NCI-H2107 treated with DMSO at 0.1 percent for 48 hours (cell line): ENCODE measurements around the gene ARL4A.
"Not testable (repeated sequence)": the region's sequence is repeated elsewhere in the genome, so short reads cannot be mapped to it uniquely, and the experiment has no call there.

Source experiments
- DNase-seq: peaks from one replicate; lab custom pipeline; 2025; ENCODE audit not compliant: unreplicated experiment; lab: John Stamatoyannopoulos, UW

The ARL4A gene, protein sequence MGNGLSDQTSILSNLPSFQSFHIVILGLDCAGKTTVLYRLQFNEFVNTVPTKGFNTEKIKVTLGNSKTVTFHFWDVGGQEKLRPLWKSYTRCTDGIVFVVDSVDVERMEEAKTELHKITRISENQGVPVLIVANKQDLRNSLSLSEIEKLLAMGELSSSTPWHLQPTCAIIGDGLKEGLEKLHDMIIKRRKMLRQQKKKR

DNA sequence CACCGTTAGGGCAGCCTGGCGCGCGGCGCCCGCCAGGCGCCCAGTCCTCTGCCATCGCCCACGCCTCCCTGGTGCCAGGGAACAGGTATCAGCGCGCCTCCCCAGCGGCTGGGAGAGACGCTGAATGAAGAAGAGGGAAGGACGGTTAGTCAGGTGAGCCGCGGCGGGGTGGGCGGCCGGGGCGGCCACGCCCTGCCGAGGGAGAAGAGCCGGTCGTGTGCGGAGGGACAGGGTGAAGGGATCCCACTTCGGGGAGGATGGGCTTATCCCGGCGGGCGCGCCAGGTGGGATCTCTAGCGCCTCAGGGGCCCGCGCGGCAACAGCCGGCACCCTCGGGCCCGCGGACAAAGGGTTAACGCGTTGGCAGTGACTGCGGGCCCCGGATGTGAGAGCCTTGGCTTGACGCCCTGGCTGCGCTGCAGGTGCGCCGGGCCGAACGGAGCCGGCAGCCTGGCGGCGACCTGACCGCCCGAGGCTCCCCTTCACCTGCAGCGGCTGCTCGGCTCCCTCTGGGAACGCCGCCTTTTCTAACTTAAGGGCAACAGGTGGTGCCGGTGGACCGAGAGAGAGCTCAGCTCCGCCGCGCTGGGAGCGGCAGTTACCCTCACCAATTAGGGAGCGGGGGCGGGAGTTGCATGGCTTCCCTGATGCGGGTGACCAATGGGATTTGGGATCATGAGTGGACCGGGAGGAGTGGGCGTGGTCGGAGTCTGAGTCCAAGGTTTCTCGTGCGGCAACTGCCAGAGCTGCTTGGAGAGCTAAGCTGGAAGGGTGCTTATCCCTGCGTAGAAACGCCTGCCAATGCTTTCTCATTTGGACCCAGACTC lies at the start of gene ARL4A:
Gene ARL4A, plus strand, starts transcription at position 743 of the 827 bp plus-strand sequence. CDS start 622 bp downstream, outside the sequence.
- DNase-seq, result peak; percentile 98

DNA sequence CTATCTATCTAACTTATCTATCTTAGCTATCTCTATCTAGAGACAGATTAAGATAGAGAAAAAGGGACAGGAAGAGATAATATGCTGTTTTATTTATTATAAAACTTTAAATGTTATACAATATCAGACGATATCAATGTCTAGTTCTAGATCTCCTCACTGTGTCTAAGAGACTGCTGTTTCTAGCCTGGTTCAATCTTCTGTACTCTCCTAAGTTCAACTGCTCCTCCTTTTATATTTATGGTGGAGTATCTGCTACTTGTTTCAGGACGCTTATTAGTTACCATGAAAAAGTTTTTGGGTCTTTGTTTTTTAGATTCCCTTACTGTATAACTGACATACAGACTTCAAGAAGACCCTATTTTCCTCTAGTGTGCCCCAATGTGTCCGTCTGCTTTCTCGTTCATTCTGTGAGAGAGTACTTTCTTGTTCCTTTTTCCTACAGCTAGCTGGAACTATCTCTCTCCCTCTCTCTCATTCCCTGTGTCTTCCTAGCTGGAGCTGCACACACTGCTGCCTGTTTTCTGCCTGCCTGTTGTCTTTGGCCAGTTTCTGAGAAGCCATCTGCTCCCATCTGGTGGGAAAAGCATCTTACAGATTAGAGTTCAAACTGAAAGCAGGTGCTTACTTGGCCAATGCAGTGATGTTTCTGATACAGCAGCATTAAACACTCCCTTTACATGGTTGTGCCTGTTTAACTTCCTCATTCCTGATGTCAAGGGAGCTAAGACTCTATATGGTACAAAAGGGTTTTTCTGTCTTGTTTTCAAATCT lies 49.4 kb upstream of the ARL4A start:
- no peak for DNase-seq

GRCh38 chr7:12638851-12639456 lies 48.5 kb upstream of the ARL4A start:
- DNase-seq, result peak; percentile 56

- no peak for DNase-seq
These were observed 46.9 kb upstream of the ARL4A start for GRCh38 chr7:12640299-12641096.

GRCh38 chr7:12641196-12641595 lies 46.2 kb upstream of the ARL4A start:
- no peak for DNase-seq

- DNase-seq, result no peak
These were observed 44.9 kb upstream of the ARL4A start for GRCh38 chr7:12642508-12642907.

GRCh38 chr7:12643001-12643643 lies 44.3 kb upstream of the ARL4A start:
- DNase-seq, result no peak

DNA sequence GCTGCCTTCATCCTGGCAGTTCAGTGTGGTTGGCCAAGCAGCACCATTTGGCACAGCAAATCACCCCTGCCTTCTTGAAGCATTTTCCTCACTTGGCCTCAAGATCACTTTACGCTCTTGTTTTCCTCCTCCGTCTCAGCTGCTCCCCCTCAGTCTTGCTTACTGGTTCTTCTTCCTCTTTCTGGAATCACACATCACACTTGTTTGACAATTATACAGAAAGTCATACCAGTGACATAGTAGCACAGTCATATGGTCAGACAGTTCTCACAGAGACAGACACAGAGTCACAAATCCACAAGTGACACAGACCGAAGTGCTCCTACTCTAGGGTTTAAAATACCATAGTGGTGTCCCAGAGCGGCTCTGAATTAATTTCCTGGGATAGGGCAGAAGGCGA lies 43.8 kb upstream of the ARL4A start:
- no peak for DNase-seq

DNA sequence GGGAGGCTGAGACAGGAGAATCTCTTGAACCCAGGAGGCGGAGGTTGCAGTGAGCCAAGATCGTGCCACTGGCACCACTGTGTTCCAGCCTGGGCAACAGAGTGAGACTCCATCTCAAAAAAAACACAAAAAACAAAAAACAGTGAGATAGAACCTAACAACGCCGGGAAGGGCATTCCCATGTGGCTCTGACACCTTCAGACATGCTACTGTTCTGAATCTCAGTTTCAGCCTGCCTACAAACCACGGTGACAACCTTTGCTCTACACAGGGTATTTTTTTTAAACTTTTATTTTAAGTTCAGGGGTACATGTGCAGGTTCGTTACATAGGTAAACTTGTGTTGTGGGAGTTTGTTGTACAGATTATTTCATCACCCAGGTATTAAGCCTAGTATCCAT lies 42.2 kb upstream of the ARL4A start:
- DNase-seq, result not testable (repeated sequence)

GRCh38 chr7:12646139-12646538 lies 41.3 kb upstream of the ARL4A start:
- DNase-seq, result no peak

DNA sequence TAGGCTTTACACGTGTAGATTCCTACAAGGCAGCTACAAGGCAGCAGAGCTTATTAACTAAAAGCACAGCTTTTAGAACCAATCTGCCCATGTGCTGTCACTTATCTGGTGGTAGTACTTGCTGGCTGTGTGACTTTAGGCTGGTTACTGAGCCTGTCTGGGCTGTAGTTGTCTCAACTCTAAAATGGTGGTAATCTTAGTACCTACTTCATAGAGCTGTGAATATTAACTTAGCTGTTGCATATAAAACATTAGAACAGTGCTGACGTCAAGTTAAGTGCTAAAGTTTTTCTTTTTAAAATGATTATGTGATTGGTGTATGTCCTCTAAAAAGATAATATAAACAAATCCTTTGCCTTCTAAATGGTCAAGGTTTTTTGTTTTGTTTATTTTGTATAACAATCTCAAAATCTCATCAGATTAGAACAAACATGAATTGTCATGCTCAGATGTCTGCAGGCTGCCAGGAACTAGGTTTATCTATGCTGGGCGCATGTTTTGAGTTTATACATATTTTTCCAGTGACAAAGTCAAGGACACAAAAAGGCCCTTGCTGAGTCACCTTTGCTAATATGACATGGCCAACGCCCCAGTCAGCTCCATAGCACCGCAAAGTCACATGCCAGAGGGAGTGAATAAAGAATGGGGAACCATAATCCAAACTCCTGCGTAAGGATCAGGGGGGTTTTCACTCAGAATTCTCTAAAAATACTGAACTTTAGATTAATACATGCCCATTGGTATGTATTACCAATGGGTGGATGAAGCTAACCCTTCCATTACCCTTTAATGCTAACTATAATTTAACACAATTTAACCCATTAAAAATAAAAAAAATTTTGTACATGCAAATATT lies 39.8 kb upstream of the ARL4A start:
- DNase-seq, result no peak

- DNase-seq, result no peak
These were observed 38.6 kb upstream of the ARL4A start for GRCh38 chr7:12648704-12649261.

DNA sequence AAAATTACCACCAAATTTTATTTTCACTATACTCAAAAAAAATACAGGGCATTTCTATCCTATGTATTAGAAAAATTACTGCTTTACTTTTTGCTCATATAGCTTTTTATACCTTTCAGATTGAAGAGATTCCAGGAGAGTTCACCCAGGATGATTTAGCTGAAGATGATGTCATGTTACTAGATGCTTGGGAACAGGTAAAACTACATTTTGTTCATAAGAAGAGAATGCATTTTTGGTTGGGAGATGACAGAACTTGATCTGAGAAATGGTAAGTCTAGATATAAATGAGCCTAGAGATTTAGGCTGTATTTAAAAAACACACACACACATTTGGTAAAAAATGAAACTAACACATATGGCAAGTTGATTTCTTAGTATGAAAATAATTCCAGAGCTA lies 38.1 kb upstream of the ARL4A start:
- no peak for DNase-seq

- DNase-seq, result no peak
These were observed 37.4 kb upstream of the ARL4A start for GRCh38 chr7:12650080-12650479.

DNA sequence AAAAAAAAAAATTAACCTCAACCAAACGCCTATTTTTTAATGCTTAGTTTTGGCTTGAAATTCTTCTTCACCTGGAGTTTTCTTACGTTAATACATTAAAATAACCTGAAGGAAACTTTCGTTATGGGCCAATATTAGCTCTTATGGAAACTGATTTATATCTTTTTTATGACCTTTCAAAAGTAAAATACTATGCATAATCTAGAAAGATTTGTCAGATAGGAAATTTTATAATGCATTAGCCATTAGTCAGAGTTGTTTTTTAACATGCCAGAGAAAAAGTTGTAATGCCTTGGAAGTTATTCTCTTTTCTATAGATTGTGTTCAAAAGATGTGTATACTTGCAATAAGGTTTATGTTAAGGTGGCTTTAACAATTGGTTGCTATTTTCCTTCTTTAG lies 34.3 kb upstream of the ARL4A start:
- no peak for DNase-seq

DNA sequence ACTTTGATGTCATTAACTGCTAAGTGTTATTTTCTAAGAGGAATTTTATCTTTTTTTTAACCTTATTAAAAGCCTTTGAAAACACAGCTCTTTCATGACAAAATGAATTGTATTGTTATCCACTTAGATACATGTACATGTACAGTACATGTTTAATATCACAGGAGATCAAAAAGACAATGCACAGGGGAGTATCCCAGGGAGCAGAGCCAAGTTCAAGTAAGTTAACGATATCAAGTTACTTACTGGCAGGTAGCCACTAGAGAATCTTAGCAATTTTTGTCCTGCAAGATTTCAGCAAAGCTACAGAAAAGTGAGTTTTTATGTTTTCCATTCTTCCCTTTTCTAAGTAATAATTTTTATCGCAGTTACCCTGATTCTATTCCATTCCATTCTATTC lies 33.9 kb upstream of the ARL4A start:
- no peak for DNase-seq

DNA sequence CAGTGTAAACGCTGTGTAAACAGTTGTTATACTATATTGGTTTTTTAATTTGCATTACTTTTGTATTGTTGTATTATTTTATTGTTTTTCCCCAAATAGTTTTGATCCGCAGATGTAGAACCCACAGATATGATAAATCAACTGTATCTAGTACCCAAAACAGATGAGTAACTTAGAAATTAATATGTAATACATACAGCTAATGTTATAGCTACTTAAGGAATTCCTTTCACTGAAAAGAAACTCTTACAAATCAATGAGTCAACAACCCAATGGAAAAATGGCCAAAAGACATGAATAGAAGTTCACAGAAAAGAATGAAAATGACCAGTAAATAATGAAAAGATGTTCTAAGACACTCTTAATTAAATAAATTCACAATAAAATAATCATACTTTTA lies 32.3 kb upstream of the ARL4A start:
- DNase-seq, result no peak

- DNase-seq, result not testable (repeated sequence)
These were observed 27.0 kb upstream of the ARL4A start for GRCh38 chr7:12660423-12660822.

DNA sequence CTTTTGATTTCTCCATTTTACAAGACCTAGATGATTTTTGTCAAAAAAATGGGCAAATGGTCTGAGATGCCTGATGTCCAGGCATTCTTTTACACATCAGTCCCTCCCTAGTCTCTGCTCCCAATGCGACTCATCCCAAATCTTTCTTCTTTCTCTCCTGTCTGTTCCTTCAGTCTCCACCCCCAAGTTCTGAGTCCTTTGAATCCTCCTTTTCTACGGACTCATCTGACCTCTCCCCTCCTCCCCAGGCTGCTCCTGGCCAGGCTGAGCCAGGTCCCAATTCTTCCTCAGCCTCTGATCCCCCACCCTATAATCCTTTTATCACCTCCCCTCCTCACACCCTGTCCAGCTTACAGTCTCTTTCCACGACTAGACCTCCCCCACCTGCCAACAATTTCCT lies 26.4 kb upstream of the ARL4A start:
- DNase-seq, result not testable (repeated sequence)
